ENCODE results near the gene HDAC4. TPM values are rescaled to one million over a fixed set of nuclear protein-coding genes. Genes with fewer than 3 reads are reported as not detected.

Gene HDAC4
- total RNA-seq, 1 experiment from 2014 or later: 21.8 TPM

GRCh38 chr2:239355139-239355538 lies 45.7 kb downstream of the HDAC4 start:
- ChIA-PET POLR2A (interaction anchor here (0.7 kb wide), 1 partner anchor 329 kb away, joined by 6 read pairs; no protein-coding TSS in a partner anchor), CTCF (no interaction called here)
- Mint-ChIP-seq H3K4me3 (ENCODE audit: unreplicated experiment) (no peak overlapping the region), H3K27me3 (ENCODE audit: insufficient read depth, unreplicated experiment) (no peaks in the 10 kb centered on the region), H3K36me3 (ENCODE audit: insufficient read depth, unreplicated experiment) (peaks cover 10% of the 10 kb centered on the region), H3K27ac (ENCODE audit: low read depth, unreplicated experiment) (no peak overlapping the region), H3K9me3 (ENCODE audit: unreplicated experiment) (peaks cover 8% of the 10 kb centered on the region), H3K4me1 (ENCODE audit: insufficient read depth, unreplicated experiment) (peaks cover 8% of the 10 kb centered on the region)
- no peak for TF ChIP-seq CTCF (IDR thresholded peaks at IDR 0.05; ENCODE audit: unreplicated experiment)
- BruUV-seq (replicated peaks): no TSS peak
- no peak for DNase-seq (ENCODE audit: unreplicated experiment)
- intact Hi-C loops (cut with micrococcal nuclease): no loop called here

- Mint-ChIP-seq H3K27me3 (ENCODE audit: insufficient read depth, unreplicated experiment) (no peaks in the 10 kb centered on the region), H3K4me3 (ENCODE audit: unreplicated experiment) (no peak overlapping the region), H3K9me3 (ENCODE audit: unreplicated experiment) (peaks cover 8% of the 10 kb centered on the region), H3K27ac (ENCODE audit: low read depth, unreplicated experiment) (no peak overlapping the region), H3K4me1 (ENCODE audit: insufficient read depth, unreplicated experiment) (peaks cover 8% of the 10 kb centered on the region), H3K36me3 (ENCODE audit: insufficient read depth, unreplicated experiment) (peaks cover 10% of the 10 kb centered on the region)
- intact Hi-C loops (cut with micrococcal nuclease): no loop called here
- DNase-seq (ENCODE audit: unreplicated experiment): no peak
- no TSS peak for BruUV-seq (replicated peaks)
- CTCF ChIA-PET: no interaction called here
- no peak for TF ChIP-seq CTCF (IDR thresholded peaks at IDR 0.05; ENCODE audit: unreplicated experiment)
- POLR2A ChIA-PET: interaction anchor here (0.7 kb wide), 1 partner anchor 328 kb away, joined by 6 read pairs; no protein-coding TSS in a partner anchor
Observed at GRCh38 chr2:239354791-239355136, 46.1 kb downstream of the HDAC4 start.

GRCh38 chr2:239354132-239354790 lies 46.6 kb downstream of the HDAC4 start:
- intact Hi-C loops (cut with micrococcal nuclease): no loop called here
- H3K36me3 Mint-ChIP-seq (ENCODE audit: insufficient read depth, unreplicated experiment): peaks cover 10% of the 10 kb centered on the region
- ChIA-PET CTCF (interaction anchor here (0.6 kb wide), 1 partner anchor 810 kb away, joined by 4 read pairs; no protein-coding TSS in a partner anchor), POLR2A (no interaction called here)
- H3K27ac Mint-ChIP-seq (ENCODE audit: low read depth, unreplicated experiment): no peak overlapping the region
- no peaks in the 10 kb centered on the region for H3K27me3 Mint-ChIP-seq (ENCODE audit: insufficient read depth, unreplicated experiment)
- no peak for TF ChIP-seq CTCF (IDR thresholded peaks at IDR 0.05; ENCODE audit: unreplicated experiment)
- H3K4me3 Mint-ChIP-seq (ENCODE audit: unreplicated experiment): no peak overlapping the region
- no peak for DNase-seq (ENCODE audit: unreplicated experiment)
- no TSS peak for BruUV-seq (replicated peaks)
- H3K9me3 Mint-ChIP-seq (ENCODE audit: unreplicated experiment): peaks cover 8% of the 10 kb centered on the region
- peaks cover 8% of the 10 kb centered on the region for H3K4me1 Mint-ChIP-seq (ENCODE audit: insufficient read depth, unreplicated experiment)

- peaks cover 10% of the 10 kb centered on the region for H3K36me3 Mint-ChIP-seq (ENCODE audit: insufficient read depth, unreplicated experiment)
- no TSS peak for BruUV-seq (replicated peaks)
- peaks cover 8% of the 10 kb centered on the region for H3K4me1 Mint-ChIP-seq (ENCODE audit: insufficient read depth, unreplicated experiment)
- TF ChIP-seq CTCF (IDR thresholded peaks at IDR 0.05; ENCODE audit: unreplicated experiment): no peak
- peaks cover 8% of the 10 kb centered on the region for H3K9me3 Mint-ChIP-seq (ENCODE audit: unreplicated experiment)
- intact Hi-C loops (cut with micrococcal nuclease): no loop called here
- no peak overlapping the region for H3K27ac Mint-ChIP-seq (ENCODE audit: low read depth, unreplicated experiment)
- POLR2A ChIA-PET: no interaction called here
- no peak overlapping the region for H3K4me3 Mint-ChIP-seq (ENCODE audit: unreplicated experiment)
- no peak for DNase-seq (ENCODE audit: unreplicated experiment)
- H3K27me3 Mint-ChIP-seq (ENCODE audit: insufficient read depth, unreplicated experiment): no peaks in the 10 kb centered on the region
- CTCF ChIA-PET: interaction anchor here (0.6 kb wide), 1 partner anchor 811 kb away, joined by 4 read pairs; no protein-coding TSS in a partner anchor
Observed at GRCh38 chr2:239353692-239354091, 47.1 kb downstream of the HDAC4 start.
